ENCODE results near the gene MAP1B. TPM values are rescaled to one million over a fixed set of nuclear protein-coding genes. Genes with fewer than 3 reads are reported as not detected.

Gene MAP1B
- total and polyA plus RNA-seq, 8 donors: 2.1 to 985 (median 24.7) TPM

GRCh38 chr5:72074251-72074650 lies 33.0 kb upstream of the MAP1B start:
- no peak overlapping the region for H3K27ac ChIP-seq
- TF ChIP-seq EP300 (IDR thresholded peaks at IDR 0.05) (no peak), POLR2A (IDR thresholded peaks at IDR 0.05) (no peak), CTCF (IDR thresholded peaks at IDR 0.05) (no peak), POLR2AphosphoS5 (IDR thresholded peaks at IDR 0.05) (no peak)
- DNase-seq: no peak
- intact Hi-C loops (cut with DNase I; ENCODE audit: low total_unique reads): no loop called here
- WGBS, 5 donors: 64 to 74% (median 67%) methylated on average over 6 of the region's 6 CpGs
- no peaks in the 10 kb centered on the region for H3K36me3 ChIP-seq
- no peaks in the 10 kb centered on the region for H3K4me1 ChIP-seq
- no peaks in the 10 kb centered on the region for H3K9me3 ChIP-seq
- H3K27me3 ChIP-seq: no peaks in the 10 kb centered on the region
- no peak overlapping the region for H3K4me3 ChIP-seq

DNA sequence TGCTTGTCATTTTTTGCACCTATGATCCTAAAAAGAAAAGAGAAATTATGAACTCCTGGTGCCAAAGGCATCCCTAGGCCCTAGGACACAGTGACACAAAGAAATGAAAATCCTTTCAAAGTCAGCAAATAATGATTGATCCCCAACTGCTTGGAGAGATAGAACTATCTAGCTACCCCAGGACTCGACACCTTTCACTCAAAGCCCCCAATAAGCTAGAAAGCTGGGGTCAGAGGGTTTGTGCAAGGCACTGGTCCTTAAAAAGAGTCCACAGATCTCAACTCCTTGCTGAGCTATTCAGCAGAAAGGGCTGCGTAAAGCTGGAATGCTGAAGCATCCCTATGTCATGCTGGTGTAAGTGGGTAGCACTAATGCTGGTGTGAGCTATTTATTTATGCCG lies 31.8 kb upstream of the MAP1B start:
- no peak for TF ChIP-seq POLR2AphosphoS5 (IDR thresholded peaks at IDR 0.05)
- TF ChIP-seq POLR2A (IDR thresholded peaks at IDR 0.05): no peak
- no peak for TF ChIP-seq EP300 (IDR thresholded peaks at IDR 0.05)
- TF ChIP-seq CTCF (IDR thresholded peaks at IDR 0.05): no peak
- 72 to 81% (median 74%) methylated on average over 3 of the region's 3 CpGs for WGBS, 5 donors
- H3K4me3 ChIP-seq: no peak overlapping the region
- peaks cover 0 to 4% (median 0%) of the 10 kb centered on the region in 3 donors for H3K27me3 ChIP-seq
- intact Hi-C loops (cut with DNase I; ENCODE audit: low total_unique reads): no loop called here
- no peak for DNase-seq
- H3K27ac ChIP-seq: no peak overlapping the region
- H3K9me3 ChIP-seq: no peaks in the 10 kb centered on the region
- H3K4me1 ChIP-seq: no peaks in the 10 kb centered on the region
- no peaks in the 10 kb centered on the region for H3K36me3 ChIP-seq

GRCh38 chr5:72076621-72077300 lies 30.5 kb upstream of the MAP1B start:
- Histone ChIP-seq H3K9me3 (no peaks in the 10 kb centered on the region), H3K4me3 (no peak overlapping the region), H3K27me3 (peaks cover 0 to 6% (median 0%) of the 10 kb centered on the region in 3 donors), H3K4me1 (no peaks in the 10 kb centered on the region), H3K27ac (no peak overlapping the region), H3K36me3 (no peaks in the 10 kb centered on the region)
- WGBS, 5 donors: 47 to 62% (median 52%) methylated on average over 4 of the region's 4 CpGs
- no peak for DNase-seq
- intact Hi-C loops (cut with DNase I; ENCODE audit: low total_unique reads): no loop called here
- TF ChIP-seq EP300 (IDR thresholded peaks at IDR 0.05) (no peak), CTCF (IDR thresholded peaks at IDR 0.05) (no peak), POLR2A (IDR thresholded peaks at IDR 0.05) (no peak), POLR2AphosphoS5 (IDR thresholded peaks at IDR 0.05) (no peak)

DNA sequence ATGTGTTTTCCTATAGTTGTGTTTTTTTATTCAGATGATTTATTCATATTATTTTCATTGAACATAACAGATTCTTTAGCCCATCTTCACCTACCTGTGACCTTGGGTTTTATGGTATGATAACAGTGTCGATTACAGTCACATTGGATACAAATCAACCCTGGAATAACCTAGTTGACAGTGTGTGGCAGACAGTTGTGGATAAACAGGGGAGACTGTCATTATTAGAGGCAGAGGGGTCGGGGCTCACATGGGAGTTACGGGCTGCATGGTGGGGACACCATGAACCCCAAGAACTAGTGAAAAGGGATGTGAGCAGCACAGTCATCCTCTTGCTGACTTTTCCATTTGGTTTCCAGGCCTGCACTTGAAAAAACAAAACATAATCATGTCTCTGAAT lies 29.9 kb upstream of the MAP1B start:
- H3K27ac ChIP-seq: no peak overlapping the region

More for the DNA sequence above, 29.9 kb upstream of the MAP1B start:
- Histone ChIP-seq H3K4me3 (no peak overlapping the region), H3K36me3 (no peaks in the 10 kb centered on the region), H3K9me3 (no peaks in the 10 kb centered on the region), H3K27me3 (peaks cover 0 to 10% (median 0%) of the 10 kb centered on the region in 3 donors), H3K4me1 (no peaks in the 10 kb centered on the region)
- TF ChIP-seq POLR2A (IDR thresholded peaks at IDR 0.05): no peak
- no peak for TF ChIP-seq CTCF (IDR thresholded peaks at IDR 0.05)
- TF ChIP-seq POLR2AphosphoS5 (IDR thresholded peaks at IDR 0.05): no peak
- no peak for TF ChIP-seq EP300 (IDR thresholded peaks at IDR 0.05)
- DNase-seq: no peak
- intact Hi-C loops (cut with DNase I; ENCODE audit: low total_unique reads): no loop called here
- WGBS, 5 donors: 73 to 82% (median 80%) methylated on average over 3 of the region's 3 CpGs
